T-cell (primary cell): Measurements from ENCODE around the gene PPEF1. TPM values are rescaled to one million over a fixed set of nuclear protein-coding genes. Genes with fewer than 3 reads are reported as not detected.

Experiments used
- ATAC-seq, 4 experiments: fragments of 200-7000 bp in 3 of 4; fragments of 150-1000 bp in 1 of 4; cut with Tn5 transposase; replicated peaks in 1 of 4; 1 replicate in 3 of 4; 2 replicates in 1 of 4; pipeline ENCODE4 v1.10.0; 2021; ENCODE audit warnings: moderate library complexity in 3 of 4, mild to moderate bottlenecking in 2 of 4, moderate number of reproducible peaks in 1 of 4
- CTCF ChIA-PET, 2 donors: fragments of 300-600 bp; sonication (Branson Sonifier 250); formaldehyde crosslinking; loops; one replicate each; lab custom pipeline; 2022; ENCODE audit warnings: antibody characterized with exemption in 2 of 2; lab: Charles Lee
- POLR2A ChIA-PET, 2 donors: fragments of 300-600 bp; sonication (Branson Sonifier 250); formaldehyde crosslinking; loops; one replicate each; lab custom pipeline; 2022; ENCODE audit warnings: antibody characterized with exemption in 2 of 2; lab: Charles Lee
- DNase-seq, 35 experiments: peaks; one replicate each; pipeline versions ENCODE4 v3.0.0 to v3.0.0-alpha.2; 2013 to 2023
- H3K27ac ChIP-seq: one replicate; pipeline ENCODE4 v1.5.1; 2013; ENCODE audit warnings: low read length
- H3K27me3 ChIP-seq, 2 experiments: replicated peaks in 1 of 2; 1 replicate in 1 of 2; 2 replicates in 1 of 2; pipeline versions ENCODE4 v1.6.1 to v1.7.0; 2013; ENCODE audit warnings: low read length in 1 of 2, mixed read lengths in 1 of 2; ENCODE audit not compliant: control insufficient read depth in 2 of 2, insufficient read depth in 2 of 2; ENCODE audit errors: extremely low read depth in 1 of 2
- H3K36me3 ChIP-seq, 2 donors: 1 replicate in 1 of 2; 2 replicates in 1 of 2; pipeline versions ENCODE4 v1.6.1 to v1.7.0; 2013; ENCODE audit warnings: low read length in 1 of 2; ENCODE audit not compliant: control insufficient read depth in 2 of 2, insufficient read depth in 1 of 2; ENCODE audit errors: extremely low read depth in 1 of 2
- H3K4me1 ChIP-seq, 2 experiments: 1 replicate in 1 of 2; 2 replicates in 1 of 2; pipeline versions ENCODE4 v1.6.1 to v1.7.0; 2013; ENCODE audit warnings: low read length in 2 of 2, mixed read lengths in 1 of 2; ENCODE audit not compliant: insufficient read depth in 2 of 2, control insufficient read depth in 1 of 2; ENCODE audit errors: extremely low read depth in 1 of 2
- H3K4me3 ChIP-seq, 2 donors: 1 replicate in 1 of 2; 2 replicates in 1 of 2; pipeline versions ENCODE4 v1.5.1 to v1.7.0; 2013; ENCODE audit warnings: mild to moderate bottlenecking in 2 of 2, low read length in 1 of 2, moderate library complexity in 1 of 2; ENCODE audit not compliant: control insufficient read depth in 1 of 2; ENCODE audit errors: extremely low read depth in 1 of 2
- H3K9me3 ChIP-seq: 2 replicates; pipeline ENCODE4 v1.7.0; 2013
- H3K27ac Mint-ChIP-seq, 2 donors: one replicate each; pipeline ENCODE4 v1.8.0; 2020 to 2021; ENCODE audit warnings: mild to moderate bottlenecking in 2 of 2, mixed read lengths in 2 of 2
- H3K27me3 Mint-ChIP-seq, 2 donors: one replicate each; pipeline ENCODE4 v1.8.0; 2021 to 2022; ENCODE audit warnings: mixed read lengths in 2 of 2
- H3K36me3 Mint-ChIP-seq: one replicate; pipeline ENCODE4 v1.8.0; 2021; ENCODE audit warnings: mixed read lengths
- H3K4me1 Mint-ChIP-seq, 3 donors: one replicate each; pipeline ENCODE4 v1.8.0; 2020 to 2022; ENCODE audit warnings: mixed read lengths in 3 of 3, mild to moderate bottlenecking in 1 of 3
- H3K4me3 Mint-ChIP-seq, 3 donors: one replicate each; pipeline ENCODE4 v1.8.0; 2020 to 2022; ENCODE audit warnings: mild to moderate bottlenecking in 3 of 3, mixed read lengths in 3 of 3, moderate library complexity in 3 of 3
- H3K9me3 Mint-ChIP-seq, 3 donors: one replicate each; pipeline ENCODE4 v1.8.0; 2020 to 2022; ENCODE audit warnings: mixed read lengths in 3 of 3
- WGBS: methylation state at CpG from one replicate; pipeline ENCODE4 v1.1.5; 2013; ENCODE audit warnings: missing lambda C conversion rate; ENCODE audit not compliant: insufficient coverage; 5-methylcytosine and 5-hydroxymethylcytosine counted together
- total RNA-seq, 35 experiments: library from RNA in 6 of 35; stranded (reverse) in 6 of 35; fragments of 120-200 nt in 1 of 35; gene quantifications; one replicate each; pipeline versions ENCODE4 v1.2.1 to v1.2.4 and lab custom pipeline; 2013 to 2026

The PPEF1 gene
- total RNA-seq, 5 donors from 2014 or later (not counting 1 experiment from before 2014, with no cell fraction given) = 0.09 to 0.55 (median 0.27) TPM; not detected in 1

DNA sequence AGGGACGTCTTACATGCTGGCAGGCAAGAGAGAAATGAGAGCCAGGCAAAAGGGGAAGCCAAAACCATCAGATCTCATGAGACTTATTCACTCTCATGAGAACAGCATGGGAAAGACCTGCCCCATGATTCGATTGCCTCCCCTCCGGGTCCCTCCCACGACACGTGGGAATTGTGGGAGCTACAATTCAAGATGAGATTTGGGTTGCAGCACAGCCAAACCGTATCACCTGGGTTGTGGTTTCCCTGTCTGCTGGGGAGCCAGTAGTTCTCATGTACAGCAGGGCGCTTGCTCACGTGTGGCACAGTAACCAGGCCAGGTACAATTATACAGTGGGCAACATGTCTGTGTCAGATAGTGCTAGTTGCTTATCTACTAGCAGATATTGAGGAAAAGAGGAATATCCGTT lies 24.5 kb upstream of the PPEF1 start:
- Histone ChIP-seq H3K27me3 (no peaks in the 10 kb centered on the region), H3K4me1 (no peaks in the 10 kb centered on the region), H3K36me3 (no peaks in the 10 kb centered on the region), H3K9me3 (no peaks in the 10 kb centered on the region), H3K4me3 (no peak overlapping the region), H3K27ac (no peak overlapping the region)
- Mint-ChIP-seq H3K36me3 (no peaks in the 10 kb centered on the region), H3K4me3 (no peak overlapping the region), H3K27ac (no peak overlapping the region), H3K9me3 (no peaks in the 10 kb centered on the region), H3K4me1 (peaks cover 0 to 4% (median 0%) of the 10 kb centered on the region in 3 donors), H3K27me3 (peaks cover 0 to 3% of the 10 kb centered on the region in 2 donors)
- DNase-seq (no peak), ATAC-seq (no peak)
- POLR2A ChIA-PET = no interaction called here
- WGBS = no CpG with 5 or more reads among the region's 9 CpGs
- CTCF ChIA-PET = no interaction called here

DNA sequence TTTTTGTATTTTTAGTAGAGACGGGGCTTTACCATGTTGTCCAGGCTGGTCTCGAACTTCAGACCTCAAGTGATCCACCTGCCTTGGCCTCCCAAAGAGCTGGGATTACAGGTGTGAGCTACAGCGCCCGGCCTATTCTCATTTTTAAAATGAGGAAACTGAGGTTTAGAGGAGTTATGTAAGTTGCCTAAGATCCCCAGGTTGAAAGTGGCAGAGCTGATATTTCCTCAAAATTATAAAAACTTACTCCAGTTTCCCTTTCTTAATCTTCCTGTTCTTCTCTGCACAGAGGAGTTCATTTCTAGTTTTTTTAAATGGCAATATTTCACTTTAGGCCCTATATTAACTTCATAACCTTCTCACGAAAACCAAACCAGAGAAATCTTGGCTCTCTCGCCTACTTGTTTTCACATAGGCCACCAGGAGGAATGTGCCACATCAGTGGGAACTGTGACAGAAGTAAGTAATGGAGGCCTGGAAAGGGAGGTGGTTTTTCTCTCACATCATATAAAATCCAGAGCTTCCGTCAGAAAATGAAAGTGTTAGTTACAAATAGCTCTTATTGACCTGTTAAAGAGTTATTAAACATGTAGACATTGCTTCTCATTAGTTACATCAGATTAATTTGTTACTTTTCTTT lies 19.5 kb upstream of the PPEF1 start:
- Histone ChIP-seq H3K36me3 (no peaks in the 10 kb centered on the region), H3K4me1 (no peaks in the 10 kb centered on the region), H3K4me3 (no peak overlapping the region), H3K27ac (no peak overlapping the region), H3K27me3 (no peaks in the 10 kb centered on the region), H3K9me3 (no peaks in the 10 kb centered on the region)
- no peak overlapping the region for H3K27ac Mint-ChIP-seq
- no peaks in the 10 kb centered on the region for H3K9me3 Mint-ChIP-seq
- CTCF ChIA-PET = interaction anchor here in 1 of 2 donors (0.6 kb wide), 1 partner anchor 1315 kb away, joined by 3 read pairs; no protein-coding TSS in a partner anchor
- POLR2A ChIA-PET = no interaction called here
- peaks cover 0 to 3% of the 10 kb centered on the region in 2 donors for H3K27me3 Mint-ChIP-seq
- no CpG with 5 or more reads among the region's 7 CpGs for WGBS
- ATAC-seq (no peak), DNase-seq (no peak)
- no peaks in the 10 kb centered on the region for H3K36me3 Mint-ChIP-seq
- H3K4me1 Mint-ChIP-seq = no peaks in the 10 kb centered on the region
- no peak overlapping the region for H3K4me3 Mint-ChIP-seq

DNA sequence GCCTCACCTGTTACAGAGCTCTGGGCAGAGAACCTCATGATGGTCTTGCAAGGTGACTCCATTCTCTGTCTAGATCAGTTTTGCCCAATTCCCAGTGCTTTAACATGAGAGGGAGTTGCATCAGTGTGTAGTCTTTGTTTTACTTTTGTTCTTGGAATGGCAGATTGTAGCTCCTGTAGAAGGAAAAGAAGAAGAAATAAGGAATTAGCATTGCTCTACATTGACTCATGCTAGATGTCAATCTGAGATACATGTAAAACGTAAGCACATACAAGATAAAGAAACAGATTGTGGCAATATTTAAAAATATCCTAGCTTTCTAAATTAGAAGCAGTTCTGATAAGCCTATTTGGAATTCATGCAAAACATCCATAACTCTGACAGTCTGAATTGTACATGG lies 16.0 kb upstream of the PPEF1 start:
- Histone ChIP-seq H3K9me3 (no peaks in the 10 kb centered on the region), H3K4me3 (no peak overlapping the region), H3K4me1 (no peaks in the 10 kb centered on the region), H3K36me3 (no peaks in the 10 kb centered on the region), H3K27me3 (no peaks in the 10 kb centered on the region), H3K27ac (no peak overlapping the region)
- ChIA-PET CTCF (no interaction called here), POLR2A (no interaction called here)
- Mint-ChIP-seq H3K4me1 (no peaks in the 10 kb centered on the region), H3K4me3 (no peak overlapping the region), H3K27me3 (peaks cover 0 to 3% of the 10 kb centered on the region in 2 donors), H3K9me3 (no peaks in the 10 kb centered on the region), H3K27ac (no peak overlapping the region), H3K36me3 (no peaks in the 10 kb centered on the region)
- WGBS = no CpG with 5 or more reads among the region's 1 CpG
- no peak for DNase-seq
- no peak for ATAC-seq

DNA sequence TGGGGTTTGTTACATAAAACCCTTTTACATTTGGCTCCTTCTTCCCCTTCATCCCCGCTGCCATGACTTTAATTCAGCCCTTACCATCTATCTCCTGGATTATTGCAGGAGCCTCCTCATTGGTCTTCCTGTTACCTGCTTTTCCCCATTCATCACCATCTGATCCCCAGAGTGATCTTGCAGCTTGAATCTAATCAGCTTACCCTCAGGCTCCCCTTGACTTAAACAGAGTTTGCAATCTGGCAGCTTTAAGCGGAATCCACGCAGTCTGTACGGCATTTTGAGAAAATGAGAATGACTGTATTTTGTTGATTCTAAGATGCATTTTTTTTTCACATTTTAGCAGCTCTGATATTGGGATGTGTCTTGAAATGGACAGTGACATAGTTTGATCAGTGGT lies 14.9 kb upstream of the PPEF1 start:
- no peaks in the 10 kb centered on the region for H3K36me3 Mint-ChIP-seq
- no peak overlapping the region for H3K27ac ChIP-seq
- DNase-seq (no peak), ATAC-seq (no peak)
- no peaks in the 10 kb centered on the region for H3K36me3 ChIP-seq
- no peaks in the 10 kb centered on the region for H3K9me3 ChIP-seq
- no peaks in the 10 kb centered on the region for H3K4me1 Mint-ChIP-seq
- H3K27ac Mint-ChIP-seq = no peak overlapping the region
- no peak overlapping the region for H3K4me3 Mint-ChIP-seq
- no peaks in the 10 kb centered on the region for H3K4me1 ChIP-seq
- POLR2A ChIA-PET = no interaction called here
- CTCF ChIA-PET = no interaction called here
- no peak overlapping the region for H3K4me3 ChIP-seq
- peaks cover 3 to 7% of the 10 kb centered on the region in 2 donors for H3K27me3 Mint-ChIP-seq
- no peaks in the 10 kb centered on the region for H3K27me3 ChIP-seq
- WGBS = no CpG with 5 or more reads among the region's 4 CpGs
- H3K9me3 Mint-ChIP-seq = no peaks in the 10 kb centered on the region

DNA sequence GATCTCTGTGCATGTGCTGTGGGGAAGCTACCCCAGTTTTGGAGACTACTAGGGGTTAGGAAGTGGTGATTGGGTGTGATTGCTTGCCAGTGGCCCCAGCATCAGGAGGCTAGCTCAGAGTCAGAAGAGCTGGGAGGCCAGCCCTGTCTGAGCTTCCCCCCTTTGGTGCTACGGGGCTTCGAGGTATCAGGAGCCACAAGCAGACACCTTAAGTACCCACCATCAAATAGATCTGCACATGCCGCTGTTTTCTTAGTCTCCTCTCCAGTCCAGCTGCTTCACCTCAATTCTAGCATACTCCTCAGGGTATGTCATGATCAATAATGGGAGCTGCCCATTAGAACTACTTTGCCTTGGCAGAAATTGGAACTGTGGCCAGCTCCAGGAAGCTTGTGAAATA lies 10.8 kb upstream of the PPEF1 start:
- no CpG with 5 or more reads among the region's 3 CpGs for WGBS
- ChIA-PET POLR2A (interaction anchor here in 1 of 2 donors (0.7 kb wide), 1 partner anchor 663 kb away, joined by 3 read pairs; no protein-coding TSS in a partner anchor), CTCF (no interaction called here)
- Histone ChIP-seq H3K36me3 (no peaks in the 10 kb centered on the region), H3K4me3 (no peak overlapping the region), H3K27me3 (no peaks in the 10 kb centered on the region), H3K27ac (no peak overlapping the region), H3K9me3 (no peaks in the 10 kb centered on the region), H3K4me1 (no peaks in the 10 kb centered on the region)
- DNase-seq (no peak), ATAC-seq (no peak)
- H3K27ac Mint-ChIP-seq = no peak overlapping the region
- H3K9me3 Mint-ChIP-seq = no peaks in the 10 kb centered on the region
- H3K4me1 Mint-ChIP-seq = no peaks in the 10 kb centered on the region
- no peak overlapping the region for H3K4me3 Mint-ChIP-seq
- no peaks in the 10 kb centered on the region for H3K36me3 Mint-ChIP-seq
- peaks cover 4 to 11% of the 10 kb centered on the region in 2 donors for H3K27me3 Mint-ChIP-seq

DNA sequence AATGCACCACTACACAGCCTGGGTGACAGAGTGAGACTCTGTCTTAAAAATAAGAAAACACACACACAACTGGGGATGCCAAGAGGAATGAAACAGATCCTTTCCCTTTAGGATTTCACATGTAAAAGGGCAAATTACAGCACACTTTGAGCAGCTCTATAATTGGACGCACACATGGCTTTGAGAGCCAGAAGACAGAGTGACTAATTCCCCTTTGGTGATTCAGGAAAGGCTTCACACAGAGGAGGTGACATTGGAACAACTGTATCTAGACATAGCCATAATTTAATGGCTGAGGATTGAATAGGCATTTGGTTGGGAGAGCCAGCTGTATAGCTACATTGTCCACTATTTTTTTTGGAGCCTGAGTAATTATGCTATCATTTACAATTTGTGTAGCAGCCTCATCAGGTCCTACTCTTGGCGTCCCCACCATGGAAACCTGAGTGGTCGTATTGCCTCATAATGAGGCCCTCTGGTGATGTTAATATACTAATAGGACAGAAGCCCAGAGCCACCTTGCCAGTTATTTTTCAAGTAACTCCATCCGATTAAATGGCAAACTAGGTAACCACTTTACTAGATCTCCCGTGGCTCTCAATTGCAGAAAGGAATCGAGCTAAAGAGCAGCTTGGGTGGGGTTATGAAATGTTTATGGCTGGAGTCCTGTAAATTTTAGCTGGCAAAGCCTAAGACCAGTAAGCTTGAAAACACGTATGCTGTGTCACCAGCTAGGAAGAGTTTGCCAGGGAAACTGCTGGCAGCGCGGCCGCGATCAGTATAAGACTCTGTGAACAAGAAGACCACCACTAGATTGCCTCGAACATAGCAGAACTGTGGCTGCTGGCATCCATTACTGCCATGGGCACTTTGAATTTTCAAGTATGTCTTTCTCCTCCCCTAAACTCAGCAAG lies 8.5 kb upstream of the PPEF1 start:
- no peaks in the 10 kb centered on the region for H3K36me3 Mint-ChIP-seq
- no peaks in the 10 kb centered on the region for H3K36me3 ChIP-seq
- 86% methylated on average over 8 of the region's 12 CpGs for WGBS

More for the DNA sequence above, 8.5 kb upstream of the PPEF1 start:
- ChIA-PET POLR2A (no interaction called here), CTCF (interaction anchor here in 1 of 2 donors (0.5 kb wide), 1 partner anchor 833 kb away, joined by 6 read pairs; no protein-coding TSS in a partner anchor)
- Mint-ChIP-seq H3K4me3 (no peak overlapping the region), H3K4me1 (no peaks in the 10 kb centered on the region), H3K27me3 (peaks cover 4 to 14% of the 10 kb centered on the region in 2 donors), H3K27ac (no peak overlapping the region), H3K9me3 (no peaks in the 10 kb centered on the region)
- H3K4me1 ChIP-seq = no peaks in the 10 kb centered on the region
- H3K27ac ChIP-seq = no peak overlapping the region
- no peak overlapping the region for H3K4me3 ChIP-seq
- no peaks in the 10 kb centered on the region for H3K9me3 ChIP-seq
- DNase-seq (no peak), ATAC-seq (no peak)
- no peaks in the 10 kb centered on the region for H3K27me3 ChIP-seq
